LNCAP (cell line): ENCODE results near the gene STAB1.

ENCODE experiments used
- TF ChIP-seq, protein P1 (sequence below): fragments of 450-650 bp; IDR thresholded peaks from 2 replicates; pipeline ENCODE4 v1.5.1; 2017; ENCODE audit warnings: mild to moderate bottlenecking

STAB1 gene

DNA sequence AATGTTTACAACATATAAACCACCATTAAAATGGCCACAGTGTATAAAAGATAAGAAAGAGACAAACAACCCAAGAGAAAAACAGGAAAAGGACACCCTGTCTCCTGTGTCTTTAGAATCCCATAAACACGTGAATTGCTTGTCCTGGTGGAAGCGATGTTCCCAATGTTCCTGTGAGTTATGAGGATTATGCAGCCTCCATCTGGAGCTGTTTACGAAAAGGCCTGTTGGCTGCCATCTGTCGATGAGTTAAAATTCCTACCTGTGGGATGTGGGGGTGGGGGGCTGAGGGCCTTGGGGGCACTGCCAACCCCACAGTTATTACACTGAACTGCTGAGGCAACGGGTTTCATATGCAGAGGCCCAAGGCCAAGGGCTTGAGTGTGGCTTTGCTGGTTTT lies 26.1 kb upstream of the STAB1 start:
- TF ChIP-seq, protein P1, sequence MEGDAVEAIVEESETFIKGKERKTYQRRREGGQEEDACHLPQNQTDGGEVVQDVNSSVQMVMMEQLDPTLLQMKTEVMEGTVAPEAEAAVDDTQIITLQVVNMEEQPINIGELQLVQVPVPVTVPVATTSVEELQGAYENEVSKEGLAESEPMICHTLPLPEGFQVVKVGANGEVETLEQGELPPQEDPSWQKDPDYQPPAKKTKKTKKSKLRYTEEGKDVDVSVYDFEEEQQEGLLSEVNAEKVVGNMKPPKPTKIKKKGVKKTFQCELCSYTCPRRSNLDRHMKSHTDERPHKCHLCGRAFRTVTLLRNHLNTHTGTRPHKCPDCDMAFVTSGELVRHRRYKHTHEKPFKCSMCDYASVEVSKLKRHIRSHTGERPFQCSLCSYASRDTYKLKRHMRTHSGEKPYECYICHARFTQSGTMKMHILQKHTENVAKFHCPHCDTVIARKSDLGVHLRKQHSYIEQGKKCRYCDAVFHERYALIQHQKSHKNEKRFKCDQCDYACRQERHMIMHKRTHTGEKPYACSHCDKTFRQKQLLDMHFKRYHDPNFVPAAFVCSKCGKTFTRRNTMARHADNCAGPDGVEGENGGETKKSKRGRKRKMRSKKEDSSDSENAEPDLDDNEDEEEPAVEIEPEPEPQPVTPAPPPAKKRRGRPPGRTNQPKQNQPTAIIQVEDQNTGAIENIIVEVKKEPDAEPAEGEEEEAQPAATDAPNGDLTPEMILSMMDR = no peak

DNA sequence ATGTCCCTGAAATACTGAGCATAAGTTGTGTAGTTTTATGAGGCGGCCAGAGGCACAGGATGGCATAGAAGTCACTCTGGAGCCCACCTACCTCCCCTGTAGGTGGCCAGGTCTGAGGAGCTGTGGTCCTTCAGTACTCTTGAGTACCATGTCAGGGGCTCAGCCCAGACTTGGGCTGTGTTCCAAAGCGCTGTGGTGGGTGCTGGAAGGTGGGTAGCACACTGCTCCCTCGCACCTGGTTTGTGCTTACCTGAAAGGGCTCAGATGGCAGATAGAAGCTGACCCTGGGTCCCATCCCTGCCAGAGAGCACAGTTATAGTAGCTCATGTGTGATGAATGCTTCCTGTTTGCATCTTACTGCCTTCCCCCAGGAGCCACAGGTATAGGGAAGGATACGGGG lies 24.2 kb upstream of the STAB1 start:
- TF ChIP-seq, protein P1 = no peak

DNA sequence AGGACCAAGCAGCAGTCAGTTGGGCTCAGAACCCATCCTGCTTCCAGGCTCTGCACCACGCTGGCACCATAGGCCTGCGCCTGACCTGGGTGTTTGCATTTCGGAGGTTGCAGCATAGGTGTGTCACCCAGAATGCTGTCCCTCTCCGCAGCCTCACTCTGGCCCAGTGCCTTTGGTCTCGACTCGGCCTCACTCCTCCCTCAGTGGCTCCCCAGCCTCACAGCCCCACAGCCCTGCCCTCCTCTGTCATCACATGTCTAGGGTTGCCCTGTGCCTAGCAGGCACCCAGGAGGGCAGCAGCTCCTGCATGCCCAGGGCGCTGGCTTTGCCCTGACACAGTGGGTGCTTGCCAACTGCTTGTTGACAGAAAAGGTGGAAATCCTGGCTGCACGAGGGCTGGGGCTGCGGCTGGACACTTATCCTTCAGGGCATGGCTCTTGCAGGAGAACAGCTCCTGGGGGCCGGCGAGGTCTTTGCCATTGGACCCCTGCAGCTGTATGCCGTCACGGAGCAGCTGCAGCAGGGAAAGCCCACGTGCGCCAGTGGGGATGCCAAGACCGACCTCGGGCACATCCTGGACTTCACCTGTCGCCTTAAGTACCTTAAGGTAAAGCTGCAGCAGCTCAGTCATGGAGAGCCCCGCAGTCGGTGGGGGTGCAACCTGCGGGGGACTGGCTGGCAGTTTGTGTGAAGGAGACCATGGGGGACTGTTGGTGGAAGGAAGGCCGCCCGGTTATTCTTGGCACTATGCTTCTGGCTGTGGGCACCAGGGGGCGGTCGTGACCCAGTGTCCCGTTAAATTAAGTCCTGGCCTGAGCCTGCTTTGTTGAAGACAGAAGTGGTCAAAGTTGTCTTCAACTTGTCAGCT lies 23.5 kb upstream of the STAB1 start:
- TF ChIP-seq, protein P1 = peak; percentile 92

DNA sequence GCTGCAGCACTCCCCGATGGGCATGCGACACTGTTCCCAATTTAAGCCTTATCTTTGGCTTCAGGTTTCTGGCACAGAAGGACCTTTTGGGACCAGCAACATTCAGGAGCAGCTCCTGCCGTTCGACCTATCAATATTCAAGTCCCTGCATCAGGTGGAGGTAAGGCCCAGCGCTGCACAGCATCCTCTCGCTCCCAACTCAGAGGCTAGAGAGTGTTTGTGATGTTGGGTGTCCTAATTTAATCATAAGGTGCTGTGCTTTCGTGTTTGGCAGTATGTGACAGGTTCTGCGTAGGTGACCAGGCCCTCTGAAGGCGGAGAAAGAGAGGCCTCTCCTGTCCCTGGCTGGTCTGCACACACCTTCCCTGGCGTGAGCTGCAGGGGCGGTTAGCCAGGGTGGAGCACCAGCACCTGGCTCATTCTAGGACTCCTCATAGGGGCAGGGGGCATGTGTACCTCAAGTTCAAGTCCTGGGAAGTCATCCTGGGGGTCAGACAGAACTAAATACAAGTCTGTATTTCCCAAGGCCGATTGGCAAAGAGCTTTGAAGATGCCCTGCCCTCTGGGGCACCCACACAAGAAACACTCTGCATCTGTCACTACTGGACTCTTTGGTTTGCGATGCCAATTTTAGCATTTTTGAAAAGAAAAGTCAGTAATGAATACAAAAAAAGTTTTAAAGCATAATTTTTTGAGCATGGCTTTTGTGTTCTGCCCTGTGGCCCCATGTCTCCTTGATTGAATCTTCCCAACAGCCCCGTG lies 22.7 kb upstream of the STAB1 start:
- TF ChIP-seq, protein P1 = peak; percentile 5

DNA sequence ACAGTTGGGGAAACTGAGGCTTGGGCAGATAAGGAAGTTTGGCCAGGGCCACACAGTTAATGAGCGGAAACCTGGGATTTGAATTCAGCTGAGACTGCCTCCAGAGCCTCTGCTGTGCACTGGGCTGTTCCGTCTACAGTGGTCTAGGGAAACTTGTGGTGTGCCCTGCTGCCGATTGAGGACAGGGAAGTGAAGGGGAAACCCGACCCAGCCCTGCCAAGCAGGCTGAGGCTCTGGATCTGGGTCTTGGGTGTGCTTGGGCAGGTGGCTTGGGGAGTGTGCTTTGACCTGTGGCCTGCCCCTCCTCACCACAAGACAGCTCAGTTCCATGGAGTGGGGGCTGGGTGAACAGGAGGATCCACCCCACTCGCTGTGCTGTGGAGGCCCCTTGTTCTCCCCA lies 22.1 kb upstream of the STAB1 start:
- TF ChIP-seq, protein P1 = no peak

DNA sequence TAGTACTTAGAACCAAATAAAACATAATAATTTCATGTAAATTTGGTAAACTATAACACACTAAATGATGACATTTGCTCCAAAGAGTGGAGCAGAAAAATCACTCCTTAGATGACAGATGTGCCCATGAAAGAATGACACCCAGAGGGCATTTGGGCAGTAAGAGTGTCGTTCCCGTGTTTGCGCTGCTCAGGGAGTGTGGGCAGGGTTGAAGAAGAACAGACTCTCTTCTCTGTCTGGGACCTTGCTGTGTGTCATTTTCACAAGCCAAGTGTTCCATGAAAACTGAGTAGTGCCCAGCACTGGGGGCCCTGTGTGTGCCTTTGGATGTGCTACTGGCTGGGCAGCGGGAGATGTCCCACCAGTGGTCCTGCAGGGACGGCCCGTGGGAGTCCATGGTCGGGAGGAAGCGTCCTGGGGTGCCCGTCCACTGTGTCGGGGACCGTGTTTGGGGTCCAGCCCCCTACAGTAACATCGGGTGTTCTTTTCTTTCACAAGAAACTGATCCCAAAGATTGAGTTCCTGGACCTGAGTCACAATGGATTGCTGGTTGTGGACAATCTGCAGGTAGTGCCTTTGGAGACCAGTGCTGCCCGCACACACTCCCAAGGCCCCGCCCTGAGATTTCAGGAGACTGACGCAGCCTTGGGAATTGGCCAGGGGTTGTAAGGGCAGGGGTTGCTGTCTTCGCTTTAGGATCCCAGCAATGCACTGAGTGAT lies 17.9 kb upstream of the STAB1 start:
- TF ChIP-seq, protein P1 = no peak

DNA sequence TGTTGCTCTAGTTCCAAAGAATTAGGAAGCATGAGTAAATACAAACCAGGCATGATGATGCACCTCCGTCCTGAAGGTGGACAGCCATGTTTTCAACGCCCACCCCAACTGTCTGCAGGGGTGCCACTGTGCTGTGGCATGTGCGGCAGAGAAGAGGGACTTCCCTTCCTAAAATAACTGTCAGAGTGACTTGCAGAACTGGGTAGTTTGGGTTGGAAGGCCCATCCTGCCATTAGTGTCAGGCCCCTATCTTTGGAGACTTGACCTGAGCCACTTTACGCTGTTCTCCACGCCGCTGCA lies 17.4 kb upstream of the STAB1 start:
- TF ChIP-seq, protein P1 = no peak
